HepG2 (cell line): ENCODE results near the gene ADAM8. TPM values are rescaled to one million over a fixed set of nuclear protein-coding genes. Genes with fewer than 3 reads are reported as not detected.

Experiments used
- ATM ChIP-seq: fragments of 450-650 bp; IDR thresholded peaks from 2 replicates; pipeline ENCODE4 v1.7.1; 2017; ENCODE audit warnings: mild to moderate bottlenecking, borderline replicate concordance
- CBFB ChIP-seq: sonication (generic); formaldehyde crosslinking; IDR thresholded peaks from 2 replicates; pipeline ENCODE4 v1.4.0; 2020; ENCODE audit warnings: missing genetic modification reagents
- GABPB1 ChIP-seq: IDR thresholded peaks from 2 replicates; pipeline ENCODE4 v1.6.1; 2016; ENCODE audit warnings: mild to moderate bottlenecking, missing genetic modification reagents, moderate library complexity, missing compliant biosample characterization
- HDAC6 ChIP-seq: fragments of 200-600 bp; sonication (generic); IDR thresholded peaks from 2 replicates; pipeline ENCODE4 v1.7.0; 2017; ENCODE audit warnings: mild to moderate bottlenecking, antibody characterized with exemption, low read length, low read depth
- ISX ChIP-seq: sonication (generic); formaldehyde crosslinking; conservative IDR thresholded peaks from 2 replicates; pipeline ENCODE4 v1.5.0; 2020; ENCODE audit warnings: missing genetic modification reagents
- NCOA5 ChIP-seq: sonication (generic); formaldehyde crosslinking; IDR thresholded peaks from 2 replicates; pipeline ENCODE4 v1.4.0; 2020; ENCODE audit warnings: missing genetic modification reagents
- ONECUT2 ChIP-seq: sonication (generic); formaldehyde crosslinking; IDR thresholded peaks from 2 replicates; pipeline ENCODE4 v1.4.0; 2020; ENCODE audit warnings: missing genetic modification reagents
- RFX1 ChIP-seq: fragments of 450-650 bp; IDR thresholded peaks from 2 replicates; pipeline ENCODE4 v1.6.1; 2017
- SP140L ChIP-seq: sonication (generic); formaldehyde crosslinking; IDR thresholded peaks from 2 replicates; pipeline ENCODE4 v1.4.0; 2020; ENCODE audit warnings: missing genetic modification reagents, borderline replicate concordance
- ZBTB8A ChIP-seq: sonication (generic); formaldehyde crosslinking; IDR thresholded peaks from 2 replicates; pipeline ENCODE4 v1.4.0; 2020; ENCODE audit warnings: mild to moderate bottlenecking, low read depth, missing genetic modification reagents, borderline replicate concordance
- ZNF383 ChIP-seq: sonication (generic); formaldehyde crosslinking; IDR thresholded peaks from 2 replicates; pipeline ENCODE4 v1.4.0; 2020; ENCODE audit warnings: missing genetic modification reagents, mild to moderate bottlenecking, borderline replicate concordance
- ZNF446 ChIP-seq: sonication (generic); formaldehyde crosslinking; IDR thresholded peaks from 2 replicates; pipeline ENCODE4 v1.5.0; 2020; ENCODE audit warnings: mild to moderate bottlenecking, missing genetic modification reagents
- ZNF709 ChIP-seq: sonication (generic); formaldehyde crosslinking; IDR thresholded peaks from 2 replicates; pipeline ENCODE4 v1.5.0; 2020; ENCODE audit warnings: mild to moderate bottlenecking, missing genetic modification reagents
- ZNF850 ChIP-seq: sonication (generic); formaldehyde crosslinking; conservative IDR thresholded peaks from 2 replicates; pipeline ENCODE4 v1.9.0; 2021; ENCODE audit warnings: mild to moderate bottlenecking, missing genetic modification reagents
- polyA plus RNA-seq, 8 experiments: library from polyadenylated mRNA; depleted of rRNA in 3 of 8; stranded (reverse) in 7 of 8; unstranded in 1 of 8; fragments of >200 nt; fragmentation: Illumina TruSeq in 4 of 8; extraction: Trizol in 4 of 8; gene quantifications; 2 replicates each; pipeline versions ENCODE4 v1.2.1 to v1.2.3, GENCODE V29; 2011 to 2016; ENCODE audit warnings: low read depth in 4 of 8, missing spikeins in 1 of 8, mixed read lengths in 1 of 8; ENCODE audit not compliant: insufficient read depth in 1 of 8
- total RNA-seq, 5 experiments: library from RNA; depleted of rRNA; stranded (reverse); fragments of >200 nt; fragmentation: Illumina TruSeq; extraction: Trizol; gene quantifications; 2 replicates each; pipeline ENCODE4 v1.2.3, GENCODE V29; 2016; ENCODE audit warnings: low read depth in 1 of 5
- TF ChIP-seq, protein P1 (sequence below): sonication (generic); formaldehyde crosslinking; IDR thresholded peaks from 2 replicates; pipeline ENCODE4 v1.4.0; 2020; ENCODE audit warnings: missing genetic modification reagents
- TF ChIP-seq, protein P2 (sequence below): sonication (generic); formaldehyde crosslinking; IDR thresholded peaks from 2 replicates; pipeline ENCODE4 v1.8.0; 2022; ENCODE audit warnings: mild to moderate bottlenecking, missing genetic modification reagents, borderline replicate concordance
- TF ChIP-seq, protein P3 (sequence below): sonication (generic); formaldehyde crosslinking; IDR thresholded peaks from 2 replicates; pipeline ENCODE4 v1.8.0; 2022; ENCODE audit warnings: missing genetic modification reagents, mild to moderate bottlenecking, inconsistent platforms, borderline replicate concordance
- TF ChIP-seq, protein P4 (sequence below): sonication (generic); formaldehyde crosslinking; IDR thresholded peaks from 2 replicates; pipeline ENCODE4 v1.5.1; 2020; ENCODE audit warnings: mild to moderate bottlenecking, missing genetic modification reagents, borderline replicate concordance

Gene ADAM8
- total and polyA plus RNA-seq, 2 of the 13 experiments (the other 11 are each of a cell fraction or from before 2014, with no cell fraction given), result 0.24 to 0.93 TPM

DNA sequence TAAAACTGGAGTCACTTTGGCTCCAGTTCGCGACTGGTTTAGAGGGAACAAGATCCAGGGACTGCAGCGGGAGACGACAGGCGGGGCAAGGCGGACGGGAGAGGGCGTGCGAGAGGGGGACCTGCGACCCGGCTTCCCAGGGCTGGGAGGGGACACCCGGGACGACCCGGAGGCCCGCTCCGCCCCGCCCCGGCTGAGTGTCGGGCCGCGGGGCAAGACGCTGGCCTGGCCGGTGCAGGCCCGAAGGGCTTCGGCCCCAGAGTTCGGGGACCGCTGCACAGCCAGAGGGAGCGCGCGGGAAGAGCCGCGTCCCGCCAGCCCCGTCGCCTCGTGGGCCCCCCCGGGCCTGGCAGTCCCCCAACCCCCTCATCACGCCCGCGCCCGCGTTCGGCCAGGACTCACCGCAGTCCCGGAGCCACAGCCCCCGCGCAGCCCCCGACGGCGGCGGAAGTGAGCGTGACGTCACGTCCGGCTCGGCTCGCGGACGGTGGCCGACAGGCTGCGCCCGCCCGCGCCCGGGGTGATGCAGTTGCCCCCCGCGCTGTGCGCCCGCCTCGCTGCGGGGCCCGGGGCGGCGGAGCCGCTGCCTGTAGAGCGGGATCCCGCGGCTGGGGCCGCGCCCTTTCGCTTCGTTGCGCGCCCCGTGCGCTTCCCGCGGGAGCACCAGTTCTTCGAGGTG, 31.9 kb upstream of the ADAM8 start, which contains the start of the genes TUBGCP2 and ZNF511 (continued):
- no peak for TF ChIP-seq ONECUT2
- no peak for TF ChIP-seq ISX (CRISPR knock-in tag)
- no peak for TF ChIP-seq ATM
- TF ChIP-seq ZNF709 (CRISPR knock-in tag), result no peak; the same call in 1 of the 2 replicates
- TF ChIP-seq NCOA5, result no peak
- TF ChIP-seq ZNF383, result no peak
- TF ChIP-seq SP140L (CRISPR knock-in tag), result no peak
- no peak for TF ChIP-seq HDAC6
- no peak for TF ChIP-seq RFX1
- no peak for TF ChIP-seq CBFB (CRISPR knock-in tag)
- TF ChIP-seq, protein P1, sequence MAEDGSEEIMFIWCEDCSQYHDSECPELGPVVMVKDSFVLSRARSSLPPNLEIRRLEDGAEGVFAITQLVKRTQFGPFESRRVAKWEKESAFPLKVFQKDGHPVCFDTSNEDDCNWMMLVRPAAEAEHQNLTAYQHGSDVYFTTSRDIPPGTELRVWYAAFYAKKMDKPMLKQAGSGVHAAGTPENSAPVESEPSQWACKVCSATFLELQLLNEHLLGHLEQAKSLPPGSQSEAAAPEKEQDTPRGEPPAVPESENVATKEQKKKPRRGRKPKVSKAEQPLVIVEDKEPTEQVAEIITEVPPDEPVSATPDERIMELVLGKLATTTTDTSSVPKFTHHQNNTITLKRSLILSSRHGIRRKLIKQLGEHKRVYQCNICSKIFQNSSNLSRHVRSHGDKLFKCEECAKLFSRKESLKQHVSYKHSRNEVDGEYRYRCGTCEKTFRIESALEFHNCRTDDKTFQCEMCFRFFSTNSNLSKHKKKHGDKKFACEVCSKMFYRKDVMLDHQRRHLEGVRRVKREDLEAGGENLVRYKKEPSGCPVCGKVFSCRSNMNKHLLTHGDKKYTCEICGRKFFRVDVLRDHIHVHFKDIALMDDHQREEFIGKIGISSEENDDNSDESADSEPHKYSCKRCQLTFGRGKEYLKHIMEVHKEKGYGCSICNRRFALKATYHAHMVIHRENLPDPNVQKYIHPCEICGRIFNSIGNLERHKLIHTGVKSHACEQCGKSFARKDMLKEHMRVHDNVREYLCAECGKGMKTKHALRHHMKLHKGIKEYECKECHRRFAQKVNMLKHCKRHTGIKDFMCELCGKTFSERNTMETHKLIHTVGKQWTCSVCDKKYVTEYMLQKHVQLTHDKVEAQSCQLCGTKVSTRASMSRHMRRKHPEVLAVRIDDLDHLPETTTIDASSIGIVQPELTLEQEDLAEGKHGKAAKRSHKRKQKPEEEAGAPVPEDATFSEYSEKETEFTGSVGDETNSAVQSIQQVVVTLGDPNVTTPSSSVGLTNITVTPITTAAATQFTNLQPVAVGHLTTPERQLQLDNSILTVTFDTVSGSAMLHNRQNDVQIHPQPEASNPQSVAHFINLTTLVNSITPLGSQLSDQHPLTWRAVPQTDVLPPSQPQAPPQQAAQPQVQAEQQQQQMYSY (CRISPR knock-in tag), result no peak
- no peak for TF ChIP-seq ZBTB8A (CRISPR knock-in tag)
- no peak; the same call in 1 of the 2 replicates for TF ChIP-seq ZNF850 (CRISPR knock-in tag)
- TF ChIP-seq, protein P2, sequence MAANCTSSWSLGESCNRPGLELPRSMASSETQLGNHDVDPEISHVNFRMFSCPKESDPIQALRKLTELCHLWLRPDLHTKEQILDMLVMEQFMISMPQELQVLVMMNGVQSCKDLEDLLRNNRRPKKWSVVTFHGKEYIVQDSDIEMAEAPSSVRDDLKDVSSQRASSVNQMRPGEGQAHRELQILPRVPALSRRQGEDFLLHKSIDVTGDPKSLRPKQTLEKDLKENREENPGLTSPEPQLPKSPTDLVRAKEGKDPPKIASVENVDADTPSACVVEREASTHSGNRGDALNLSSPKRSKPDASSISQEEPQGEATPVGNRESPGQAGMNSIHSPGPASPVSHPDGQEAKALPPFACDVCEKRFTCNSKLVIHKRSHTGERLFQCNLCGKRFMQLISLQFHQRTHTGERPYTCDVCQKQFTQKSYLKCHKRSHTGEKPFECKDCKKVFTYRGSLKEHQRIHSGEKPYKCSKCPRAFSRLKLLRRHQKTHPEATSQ (CRISPR knock-in tag), result no peak
- TF ChIP-seq, protein P3, sequence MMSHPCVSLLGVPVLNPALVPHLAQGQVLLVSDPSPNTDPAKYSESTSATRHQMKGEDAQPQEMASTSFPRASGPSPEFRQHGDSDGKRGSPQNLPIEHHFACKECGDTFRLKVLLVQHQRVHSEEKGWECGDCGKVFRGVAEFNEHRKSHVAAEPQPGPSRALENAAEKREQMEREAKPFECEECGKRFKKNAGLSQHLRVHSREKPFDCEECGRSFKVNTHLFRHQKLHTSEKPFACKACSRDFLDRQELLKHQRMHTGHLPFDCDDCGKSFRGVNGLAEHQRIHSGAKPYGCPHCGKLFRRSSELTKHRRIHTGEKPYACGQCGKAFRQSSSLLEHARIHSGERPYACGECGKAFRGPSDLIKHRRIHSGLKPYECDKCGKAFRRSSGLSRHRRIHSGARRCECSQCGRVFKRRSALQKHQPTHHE (CRISPR knock-in tag), result peak; percentile 30; the same call in 1 of the 2 replicates
- TF ChIP-seq, protein P4, sequence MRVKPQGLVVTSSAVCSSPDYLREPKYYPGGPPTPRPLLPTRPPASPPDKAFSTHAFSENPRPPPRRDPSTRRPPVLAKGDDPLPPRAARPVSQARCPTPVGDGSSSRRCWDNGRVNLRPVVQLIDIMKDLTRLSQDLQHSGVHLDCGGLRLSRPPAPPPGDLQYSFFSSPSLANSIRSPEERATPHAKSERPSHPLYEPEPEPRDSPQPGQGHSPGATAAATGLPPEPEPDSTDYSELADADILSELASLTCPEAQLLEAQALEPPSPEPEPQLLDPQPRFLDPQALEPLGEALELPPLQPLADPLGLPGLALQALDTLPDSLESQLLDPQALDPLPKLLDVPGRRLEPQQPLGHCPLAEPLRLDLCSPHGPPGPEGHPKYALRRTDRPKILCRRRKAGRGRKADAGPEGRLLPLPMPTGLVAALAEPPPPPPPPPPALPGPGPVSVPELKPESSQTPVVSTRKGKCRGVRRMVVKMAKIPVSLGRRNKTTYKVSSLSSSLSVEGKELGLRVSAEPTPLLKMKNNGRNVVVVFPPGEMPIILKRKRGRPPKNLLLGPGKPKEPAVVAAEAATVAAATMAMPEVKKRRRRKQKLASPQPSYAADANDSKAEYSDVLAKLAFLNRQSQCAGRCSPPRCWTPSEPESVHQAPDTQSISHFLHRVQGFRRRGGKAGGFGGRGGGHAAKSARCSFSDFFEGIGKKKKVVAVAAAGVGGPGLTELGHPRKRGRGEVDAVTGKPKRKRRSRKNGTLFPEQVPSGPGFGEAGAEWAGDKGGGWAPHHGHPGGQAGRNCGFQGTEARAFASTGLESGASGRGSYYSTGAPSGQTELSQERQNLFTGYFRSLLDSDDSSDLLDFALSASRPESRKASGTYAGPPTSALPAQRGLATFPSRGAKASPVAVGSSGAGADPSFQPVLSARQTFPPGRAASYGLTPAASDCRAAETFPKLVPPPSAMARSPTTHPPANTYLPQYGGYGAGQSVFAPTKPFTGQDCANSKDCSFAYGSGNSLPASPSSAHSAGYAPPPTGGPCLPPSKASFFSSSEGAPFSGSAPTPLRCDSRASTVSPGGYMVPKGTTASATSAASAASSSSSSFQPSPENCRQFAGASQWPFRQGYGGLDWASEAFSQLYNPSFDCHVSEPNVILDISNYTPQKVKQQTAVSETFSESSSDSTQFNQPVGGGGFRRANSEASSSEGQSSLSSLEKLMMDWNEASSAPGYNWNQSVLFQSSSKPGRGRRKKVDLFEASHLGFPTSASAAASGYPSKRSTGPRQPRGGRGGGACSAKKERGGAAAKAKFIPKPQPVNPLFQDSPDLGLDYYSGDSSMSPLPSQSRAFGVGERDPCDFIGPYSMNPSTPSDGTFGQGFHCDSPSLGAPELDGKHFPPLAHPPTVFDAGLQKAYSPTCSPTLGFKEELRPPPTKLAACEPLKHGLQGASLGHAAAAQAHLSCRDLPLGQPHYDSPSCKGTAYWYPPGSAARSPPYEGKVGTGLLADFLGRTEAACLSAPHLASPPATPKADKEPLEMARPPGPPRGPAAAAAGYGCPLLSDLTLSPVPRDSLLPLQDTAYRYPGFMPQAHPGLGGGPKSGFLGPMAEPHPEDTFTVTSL, result no peak
- TF ChIP-seq ZNF446 (CRISPR knock-in tag), result no peak
- TF ChIP-seq GABPB1 (CRISPR knock-in tag), result peak; percentile 90
